Measurements from ENCODE around the gene HIVEP3.

The HIVEP3 gene

DNA sequence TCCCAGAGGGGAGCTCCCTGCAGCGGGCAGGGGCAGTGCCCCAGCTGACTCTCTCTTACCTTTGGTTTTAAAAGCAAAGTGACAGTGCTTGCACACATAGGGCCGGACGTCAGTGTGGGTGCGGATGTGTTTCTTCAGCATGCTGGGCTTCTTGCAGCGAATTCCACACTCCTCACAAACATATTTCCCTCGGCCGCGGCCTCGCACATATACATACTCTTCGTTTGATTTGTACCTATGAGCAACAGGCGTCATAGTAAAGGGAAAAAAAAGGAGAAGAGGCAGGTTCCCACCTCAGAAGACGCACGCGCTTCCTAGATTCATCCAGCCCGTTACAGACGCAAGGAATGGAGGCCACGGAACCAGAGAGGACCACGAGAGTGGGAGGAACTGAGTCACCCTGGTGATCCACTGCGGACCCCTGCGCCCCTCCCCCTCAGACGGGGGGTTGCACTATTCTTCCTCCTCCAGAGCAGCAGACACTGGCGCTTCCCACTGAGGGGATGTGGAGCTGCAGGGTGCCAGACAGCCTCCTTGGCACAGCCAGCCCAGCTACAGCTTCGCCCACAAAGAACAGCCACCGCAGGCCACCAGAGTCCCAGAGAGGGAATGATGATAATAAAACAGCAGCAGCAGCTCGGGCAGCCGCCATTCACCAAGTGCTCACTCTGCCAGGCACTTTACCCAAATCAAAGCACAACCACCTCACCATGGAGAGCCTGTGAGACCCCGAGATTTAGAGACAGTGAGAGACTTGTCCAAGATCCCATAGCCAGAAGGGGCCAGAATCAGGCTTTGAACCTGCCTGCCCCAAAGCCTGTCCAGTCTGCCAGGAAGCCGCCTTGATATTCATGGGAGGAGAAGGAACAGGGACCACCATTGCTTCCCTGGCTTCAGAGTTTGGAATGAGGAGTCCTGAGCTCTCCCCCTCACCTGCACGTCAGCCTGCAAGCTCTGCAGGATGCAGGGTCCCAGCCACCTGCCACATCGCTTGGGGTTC is 393.7 kb downstream of the HIVEP3 start:
- DNase-seq, result no peak

- no peak for DNase-seq
These were observed 394.6 kb downstream of the HIVEP3 start for GRCh38 chr1:41523949-41524675.

- DNase-seq, result no peak
These were observed 395.7 kb downstream of the HIVEP3 start for GRCh38 chr1:41523071-41523470.

DNA sequence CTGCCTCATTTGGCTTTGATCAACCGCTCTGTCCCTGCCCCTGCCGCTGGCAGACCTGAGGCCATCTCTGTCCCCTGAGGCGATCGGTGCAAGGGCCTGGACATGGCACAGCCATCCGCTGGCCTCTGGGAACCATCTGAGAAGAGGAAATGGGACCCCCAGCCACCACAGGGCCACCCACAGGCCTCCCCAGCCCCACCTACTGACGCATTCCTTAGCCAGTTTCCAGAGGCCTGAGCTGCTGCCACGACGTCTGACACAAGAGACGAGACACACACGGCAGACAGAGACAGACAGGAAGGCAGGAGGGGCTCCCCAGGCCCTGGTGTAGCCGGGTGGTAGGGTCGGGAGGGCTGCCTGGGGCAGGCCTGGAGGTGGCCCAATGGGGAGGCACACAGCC is 397.0 kb downstream of the HIVEP3 start:
- no peak for DNase-seq

DNA sequence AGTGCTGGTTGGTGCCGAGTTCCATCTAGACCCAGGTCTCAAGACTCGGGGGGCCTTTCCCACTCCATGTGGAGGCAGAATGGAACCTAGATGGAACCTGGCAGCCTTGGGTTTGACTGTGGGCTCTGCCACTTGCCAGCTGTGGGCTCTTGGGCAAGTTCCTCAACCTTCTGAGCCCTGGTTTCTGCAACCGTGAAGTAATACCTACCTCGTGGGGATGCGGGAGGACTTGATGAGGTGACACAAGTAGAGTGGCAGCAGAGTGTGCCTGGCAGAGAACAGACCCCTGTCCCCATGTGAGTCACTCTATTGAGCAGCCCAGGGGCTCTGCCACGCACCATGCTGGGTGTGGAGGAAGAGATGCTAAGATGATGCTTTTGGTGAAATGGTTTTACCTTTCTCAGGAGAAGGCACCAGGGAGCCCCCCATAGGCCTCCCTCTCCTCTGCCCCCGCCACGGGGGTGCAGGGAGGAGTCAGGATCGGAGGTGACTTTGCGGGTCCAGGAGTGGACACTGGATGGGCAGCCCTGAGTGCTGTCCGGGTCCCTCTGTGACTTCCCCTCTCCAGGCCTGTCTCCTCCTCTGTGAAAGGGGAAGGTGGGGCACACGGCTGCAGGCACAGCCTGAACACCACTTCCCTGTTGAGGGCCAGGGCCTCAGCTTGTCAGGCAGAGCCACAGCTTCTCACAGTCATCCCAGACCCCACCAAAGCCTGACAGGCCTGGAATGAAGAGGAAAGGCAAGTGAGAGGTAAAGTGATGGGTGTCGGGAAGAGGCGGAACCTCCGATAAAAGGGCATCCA is 397.6 kb downstream of the HIVEP3 start:
- no peak for DNase-seq

GRCh38 chr1:41519667-41520066 is 399.1 kb downstream of the HIVEP3 start:
- no peak for DNase-seq

- DNase-seq, result no peak
These were observed 400.3 kb downstream of the HIVEP3 start for GRCh38 chr1:41518471-41518870.

DNA sequence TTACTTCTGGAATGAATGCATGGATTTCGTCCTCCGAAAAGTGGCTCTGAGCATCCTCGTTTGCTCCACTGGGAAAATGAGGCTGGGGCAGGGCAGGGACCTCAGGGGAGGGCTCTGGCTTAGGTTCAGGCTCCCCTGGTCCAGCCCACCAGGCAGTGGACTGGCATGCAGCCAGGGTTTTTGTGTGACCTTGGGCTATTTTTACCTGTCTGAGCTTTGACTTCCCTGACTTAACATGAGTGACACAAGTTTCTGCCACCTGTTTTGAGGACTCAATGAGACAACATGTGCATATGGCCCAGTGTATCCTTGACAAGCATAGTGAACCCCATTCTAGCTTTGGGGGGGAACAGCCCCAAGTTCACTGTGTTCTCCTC is 401.7 kb downstream of the HIVEP3 start:
- no peak for DNase-seq

DNA sequence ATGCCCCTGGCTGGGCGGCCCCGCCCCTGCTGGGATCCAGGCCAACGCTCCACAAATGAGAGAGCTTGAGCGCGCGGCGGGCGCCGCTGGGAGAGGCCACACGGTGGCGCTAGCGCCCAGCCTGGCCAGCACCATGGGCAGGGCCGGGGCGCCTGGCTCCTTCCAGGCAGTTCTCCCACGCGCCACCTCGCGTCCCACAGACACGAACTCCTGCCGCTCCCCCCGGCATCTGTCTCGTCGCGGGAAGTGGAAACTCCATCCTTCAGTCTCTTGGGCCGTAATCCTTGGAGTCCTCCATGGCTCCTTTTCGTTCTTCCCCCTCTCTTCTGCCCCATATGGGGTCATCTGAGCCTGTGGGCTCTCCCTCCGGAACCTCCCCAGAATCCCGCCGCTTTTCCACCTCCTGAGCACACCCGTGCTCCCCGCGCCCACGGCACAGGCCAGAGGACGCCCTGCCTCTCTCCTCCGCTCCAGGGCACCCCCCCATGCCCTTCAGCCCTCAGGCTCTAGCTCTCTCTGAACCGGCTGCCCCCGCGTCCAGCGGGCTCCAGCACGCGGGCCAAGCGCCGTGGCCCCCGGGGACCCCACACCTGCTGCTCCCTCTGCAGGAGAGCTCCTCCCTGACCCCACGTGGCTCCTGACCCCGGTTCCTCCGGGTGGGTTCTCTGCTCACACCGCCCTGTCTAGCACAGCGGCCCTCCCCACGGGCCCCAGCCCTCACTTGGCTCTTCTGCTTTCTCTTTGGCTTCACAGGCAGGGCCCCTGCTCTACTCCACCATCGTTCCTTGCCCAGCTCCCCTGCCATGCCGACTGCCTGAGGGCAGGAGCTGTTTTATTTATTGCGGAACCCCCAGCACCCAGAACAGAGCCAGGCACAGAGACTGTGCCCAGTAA is 402.3 kb downstream of the HIVEP3 start:
- no peak for DNase-seq

GRCh38 chr1:41515778-41516167 is 402.9 kb downstream of the HIVEP3 start:
- no peak for DNase-seq

- DNase-seq, result no peak
These were observed 403.5 kb downstream of the HIVEP3 start for GRCh38 chr1:41515131-41515678.

DNA sequence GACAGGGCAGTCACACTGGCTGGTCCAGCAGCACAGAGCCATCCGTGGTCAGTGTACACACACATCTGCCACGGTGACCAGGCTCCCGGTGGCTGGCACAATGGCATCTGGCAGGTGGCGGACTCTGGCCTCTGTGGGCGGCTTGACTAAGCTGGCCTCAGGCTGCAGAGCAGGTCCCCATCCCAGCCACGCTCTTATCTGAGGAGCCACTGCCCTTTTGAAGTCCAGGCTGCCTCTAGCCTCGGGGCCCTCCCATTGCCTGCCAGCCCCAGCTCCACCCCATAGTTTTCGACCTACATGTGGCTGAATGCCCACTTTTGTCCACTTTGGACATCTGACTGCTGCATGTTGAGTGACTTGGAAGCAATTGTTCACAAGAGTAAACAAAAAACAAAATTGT is 404.3 kb downstream of the HIVEP3 start:
- DNase-seq, result no peak

- no peak for DNase-seq
These were observed 405.4 kb downstream of the HIVEP3 start for GRCh38 chr1:41513383-41513735.

- no peak for DNase-seq
These were observed 405.9 kb downstream of the HIVEP3 start for GRCh38 chr1:41512701-41513382.

GRCh38 chr1:41511239-41511540 is 407.5 kb downstream of the HIVEP3 start:
- no peak for DNase-seq

DNA sequence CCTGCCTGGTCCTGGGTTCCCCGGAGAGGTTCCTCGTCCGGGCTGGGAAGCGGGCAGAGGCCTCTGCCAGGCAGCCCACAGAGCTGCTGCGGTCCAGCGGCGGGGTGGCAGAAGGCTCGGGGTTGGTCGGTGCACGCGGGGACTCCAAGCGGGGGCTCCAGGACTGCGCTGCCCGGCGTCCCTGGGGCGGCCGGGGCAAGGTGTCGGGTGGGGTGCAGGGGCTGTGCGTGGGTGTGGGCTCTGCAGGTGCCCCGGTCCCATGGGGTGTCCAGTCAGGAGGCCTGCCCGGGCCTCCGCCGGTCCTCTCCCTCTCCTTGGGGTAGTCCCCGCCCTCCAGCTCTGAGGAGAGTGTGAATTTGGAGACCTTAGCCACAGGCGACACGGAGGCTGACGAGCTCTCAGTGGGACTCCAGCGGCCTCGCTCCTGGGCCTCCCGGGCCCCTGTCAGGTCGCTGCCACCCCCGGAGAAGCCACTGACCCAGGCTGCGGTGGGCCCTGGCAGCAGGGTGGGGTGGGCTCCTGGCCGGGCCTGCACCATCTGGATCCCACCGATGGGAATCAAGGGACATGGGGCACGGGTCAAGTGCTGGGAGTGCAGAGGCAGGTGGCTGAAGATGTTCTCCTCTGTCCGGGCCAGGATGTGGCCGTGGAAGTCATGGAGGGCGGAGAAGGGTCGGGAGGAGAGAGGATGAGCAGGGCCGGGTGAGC is 408.0 kb downstream of the HIVEP3 start:
- no peak for DNase-seq

- no peak for DNase-seq
These were observed 409.5 kb downstream of the HIVEP3 start for GRCh38 chr1:41509270-41509671.

DNA sequence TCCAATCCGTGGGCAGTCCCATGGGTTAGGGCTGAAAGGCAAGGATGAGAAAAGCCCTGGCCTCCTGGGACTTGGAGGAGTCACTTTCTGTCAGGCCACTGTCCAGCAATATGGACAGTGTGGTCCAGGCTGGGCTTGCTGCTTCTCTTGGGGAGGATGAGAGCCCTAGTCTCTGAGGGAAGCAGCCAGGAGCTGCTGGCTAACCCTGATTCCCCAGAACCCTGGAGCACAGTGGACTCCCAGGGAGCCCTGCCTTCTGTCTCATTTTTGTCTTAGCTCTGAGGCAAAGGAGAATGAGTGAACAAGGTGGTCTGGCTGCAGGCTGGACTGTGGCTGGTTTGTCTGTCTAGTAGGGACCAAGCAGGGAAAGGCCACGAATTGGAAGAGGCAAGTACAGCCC is 410.4 kb downstream of the HIVEP3 start:
- no peak for DNase-seq

GRCh38 chr1:41507836-41508235 is 410.9 kb downstream of the HIVEP3 start:
- DNase-seq, result no peak

DNA sequence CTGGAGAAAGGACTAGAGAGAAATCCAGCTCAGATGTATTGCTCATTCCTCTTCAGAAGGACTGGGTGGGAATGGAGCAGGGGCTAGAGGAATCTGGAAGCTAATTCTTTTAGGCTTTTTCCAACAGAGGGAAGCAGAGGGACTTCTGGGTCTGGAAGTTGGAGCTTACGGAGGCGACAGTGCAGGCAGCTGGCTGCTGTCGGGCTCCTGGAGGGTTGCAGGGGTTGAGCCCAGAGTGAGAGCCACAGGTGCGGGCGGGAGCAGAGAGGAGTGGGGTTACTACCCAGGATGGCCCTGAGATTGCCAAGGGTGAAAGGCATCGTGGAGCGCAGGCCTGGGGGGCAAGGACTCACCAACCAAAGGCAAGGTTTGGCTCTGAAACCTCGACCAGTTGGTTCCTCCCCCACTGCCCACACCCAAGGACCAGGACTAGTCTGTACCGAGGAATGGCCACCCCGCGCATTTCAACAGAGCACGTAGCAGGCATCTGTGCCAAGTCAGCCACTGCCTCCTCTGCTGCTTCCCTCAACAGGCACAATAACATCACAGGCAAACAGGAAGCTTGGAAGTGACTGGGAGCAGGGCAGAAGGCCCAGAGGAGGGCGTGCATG is 411.5 kb downstream of the HIVEP3 start:
- no peak for DNase-seq

Measured in SIG-M5 (cell line).